Stomach (tissue), 9 donors: ENCODE results near the gene TFAP2A. TPM values are rescaled to one million over a fixed set of nuclear protein-coding genes. Genes with fewer than 3 reads are reported as not detected.

Experiments
- DNase-seq, 2 donors: peaks; one replicate each; pipeline versions ENCODE4 v3.0.0 to v3.0.0-alpha.2; 2013 to 2019
- H3K27ac ChIP-seq, 5 donors: fragments of 200-600 bp in 4 of 5; sonication (generic) in 4 of 5; one replicate each; pipeline ENCODE4 v1.5.1; 2013 to 2019; ENCODE audit warnings: mild to moderate bottlenecking in 1 of 5, moderate library complexity in 1 of 5
- H3K27me3 ChIP-seq, 3 donors: fragments of 200-600 bp; sonication (generic); one replicate each; pipeline ENCODE4 v1.5.1; 2017 to 2019; ENCODE audit warnings: mixed run types in 1 of 3
- H3K36me3 ChIP-seq, 4 donors: fragments of 200-600 bp; sonication (generic); 1 replicate in 3 of 4; 2 replicates in 1 of 4; pipeline ENCODE4 v1.5.1; 2016 to 2019
- H3K4me1 ChIP-seq, 4 donors: fragments of 200-600 bp; sonication (generic); one replicate each; pipeline ENCODE4 v1.5.1; 2016 to 2019
- H3K4me3 ChIP-seq, 4 donors: fragments of 200-600 bp; sonication (generic) in 3 of 4; one replicate each; pipeline ENCODE4 v1.5.1; 2016 to 2019; ENCODE audit warnings: mild to moderate bottlenecking in 1 of 4
- H3K9me3 ChIP-seq, 4 donors: fragments of 200-600 bp; sonication (generic); one replicate each; pipeline ENCODE4 v1.5.1; 2016 to 2019
- EP300 ChIP-seq: sonication (generic); formaldehyde crosslinking; IDR thresholded peaks from one replicate; pipeline ENCODE4 v1.6.1; 2017; ENCODE audit warnings: antibody characterized with exemption
- POLR2A ChIP-seq, 4 donors: fragments of 450-650 bp; IDR thresholded peaks; one replicate each; pipeline ENCODE4 v1.6.1; 2016; ENCODE audit warnings: antibody characterized with exemption in 4 of 4, control low read depth in 2 of 4, mild to moderate bottlenecking in 1 of 4, moderate library complexity in 1 of 4
- POLR2AphosphoS5 ChIP-seq, 3 donors: sonication (generic); formaldehyde crosslinking; IDR thresholded peaks; one replicate each; pipeline ENCODE4 v1.6.1; 2016; ENCODE audit warnings: antibody characterized with exemption in 3 of 3
- whole genome bisulfite sequencing, 5 donors: extraction: QIAGEN DNeasy Blood & Tissue Kit in 3 of 5; methylation state at CpG; one replicate each; pipeline versions ENCODE4 v1.1.5 to v1.1.7; 2013 to 2018; 5-methylcytosine and 5-hydroxymethylcytosine counted together
- intact Hi-C: fragments of 100-400 bp; cut with DNase I; formaldehyde crosslinking; loops from one replicate; pipeline ENCODE4 v1.15.1; 2023; ENCODE audit warnings: low total_unique reads
- polyA plus RNA-seq, 3 donors: library from polyadenylated mRNA; stranded (reverse); fragments of 200-250 nt; gene quantifications; one replicate each; pipeline ENCODE4 v1.2.3, GENCODE V29; 2013
- total RNA-seq, 5 donors: library from RNA; depleted of rRNA; stranded (reverse); fragments of >200 nt; gene quantifications; one replicate each; pipeline versions ENCODE4 v1.1.0 to v1.2.3, GENCODE V29; 2014 to 2016
- TF ChIP-seq, protein P1 (sequence below), 7 experiments: fragments of 450-650 bp in 4 of 7; fragments of 200-600 bp in 3 of 7; sonication (generic) in 3 of 7; IDR thresholded peaks; one replicate each; pipeline ENCODE4 v1.5.1; 2016 to 2019; ENCODE audit warnings: antibody characterized with exemption in 7 of 7, control low read depth in 2 of 7, mild to moderate bottlenecking in 1 of 7
- donor health status: healthy with polysubstance abuse.
- donor health status: Bipolar disorder and iron deficiency.
- donor health status: healthy.

The TFAP2A gene
- total and polyA plus RNA-seq, 8 donors = 0.18 to 10.1 (median 0.50) TPM; not detected in 5

GRCh38 chr6:10382322-10382721, 32.6 kb downstream of the TFAP2A start:
- Histone ChIP-seq H3K4me1 (peaks cover 16 to 38% (median 28%) of the 10 kb centered on the region in 4 donors), H3K36me3 (no peaks in the 10 kb centered on the region), H3K27me3 (peaks cover 31 to 88% (median 73%) of the 10 kb centered on the region in 3 donors), H3K9me3 (peaks cover 0 to 20% (median 4%) of the 10 kb centered on the region in 4 donors), H3K4me3 (peak overlapping the region in 1 of 4 donors; percentile 37), H3K27ac (no peak overlapping the region)
- 5 to 26% (median 12%) methylated on average over 15 of the region's 15 CpGs for WGBS, 5 donors
- intact Hi-C loops = no loop called here
- DNase-seq = no peak
- TF ChIP-seq POLR2AphosphoS5 (IDR thresholded peaks at IDR 0.05) (no peak), POLR2A (IDR thresholded peaks at IDR 0.05) (no peak), EP300 (no peak)
- TF ChIP-seq, protein P1, sequence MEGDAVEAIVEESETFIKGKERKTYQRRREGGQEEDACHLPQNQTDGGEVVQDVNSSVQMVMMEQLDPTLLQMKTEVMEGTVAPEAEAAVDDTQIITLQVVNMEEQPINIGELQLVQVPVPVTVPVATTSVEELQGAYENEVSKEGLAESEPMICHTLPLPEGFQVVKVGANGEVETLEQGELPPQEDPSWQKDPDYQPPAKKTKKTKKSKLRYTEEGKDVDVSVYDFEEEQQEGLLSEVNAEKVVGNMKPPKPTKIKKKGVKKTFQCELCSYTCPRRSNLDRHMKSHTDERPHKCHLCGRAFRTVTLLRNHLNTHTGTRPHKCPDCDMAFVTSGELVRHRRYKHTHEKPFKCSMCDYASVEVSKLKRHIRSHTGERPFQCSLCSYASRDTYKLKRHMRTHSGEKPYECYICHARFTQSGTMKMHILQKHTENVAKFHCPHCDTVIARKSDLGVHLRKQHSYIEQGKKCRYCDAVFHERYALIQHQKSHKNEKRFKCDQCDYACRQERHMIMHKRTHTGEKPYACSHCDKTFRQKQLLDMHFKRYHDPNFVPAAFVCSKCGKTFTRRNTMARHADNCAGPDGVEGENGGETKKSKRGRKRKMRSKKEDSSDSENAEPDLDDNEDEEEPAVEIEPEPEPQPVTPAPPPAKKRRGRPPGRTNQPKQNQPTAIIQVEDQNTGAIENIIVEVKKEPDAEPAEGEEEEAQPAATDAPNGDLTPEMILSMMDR (IDR thresholded peaks at IDR 0.05) = no peak

DNA sequence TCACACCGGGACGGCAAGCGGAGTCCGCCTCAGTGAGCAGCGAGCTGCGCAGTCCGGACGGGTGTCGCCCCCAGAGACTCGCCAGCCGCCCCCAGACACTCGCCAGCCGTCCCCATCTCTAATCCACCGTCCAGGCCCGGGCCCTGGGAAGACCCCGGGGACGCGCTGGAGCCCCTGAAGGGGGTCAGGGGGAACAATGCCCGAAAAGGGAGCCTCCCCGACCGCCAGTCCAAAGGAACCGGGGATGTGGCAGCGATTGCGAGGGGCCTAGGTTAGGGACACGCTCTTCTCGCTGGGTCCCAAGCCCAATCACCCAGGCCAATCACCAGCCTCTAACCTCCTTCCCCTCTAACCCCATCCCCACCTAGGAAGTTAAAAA, 33.1 kb downstream of the TFAP2A start:
- WGBS, 5 donors = 11 to 14% (median 14%) methylated on average over 13 to 26 of the region's 26 CpGs
- TF ChIP-seq POLR2A (IDR thresholded peaks at IDR 0.05) (no peak), POLR2AphosphoS5 (IDR thresholded peaks at IDR 0.05) (no peak), EP300 (no peak)
- TF ChIP-seq, protein P1 (IDR thresholded peaks at IDR 0.05) = no peak
- H3K4me3 ChIP-seq = peak overlapping the region in 1 of 4 donors; percentile 17
- no peak for DNase-seq
- intact Hi-C loops = no loop called here
- peaks cover 0 to 20% (median 4%) of the 10 kb centered on the region in 4 donors for H3K9me3 ChIP-seq
- H3K4me1 ChIP-seq = peaks cover 16 to 38% (median 28%) of the 10 kb centered on the region in 4 donors
- no peaks in the 10 kb centered on the region for H3K36me3 ChIP-seq
- no peak overlapping the region for H3K27ac ChIP-seq
- peaks cover 31 to 86% (median 68%) of the 10 kb centered on the region in 3 donors for H3K27me3 ChIP-seq

- peak in 1 of 2 donors; percentile 44 for DNase-seq
- Histone ChIP-seq H3K36me3 (no peaks in the 10 kb centered on the region), H3K4me3 (peak overlapping the region in 1 of 4 donors; percentile 17), H3K4me1 (peaks cover 16 to 38% (median 28%) of the 10 kb centered on the region in 4 donors), H3K9me3 (peaks cover 0 to 20% (median 4%) of the 10 kb centered on the region in 4 donors), H3K27ac (no peak overlapping the region), H3K27me3 (peaks cover 31 to 81% (median 63%) of the 10 kb centered on the region in 3 donors)
- intact Hi-C loops = no loop called here
- WGBS, 5 donors = 7 to 18% (median 8%) methylated on average over 31 to 34 of the region's 34 CpGs
- TF ChIP-seq POLR2A (IDR thresholded peaks at IDR 0.05) = no peak
- no peak for TF ChIP-seq POLR2AphosphoS5 (IDR thresholded peaks at IDR 0.05)
- no peak for TF ChIP-seq EP300
- TF ChIP-seq, protein P1 (IDR thresholded peaks at IDR 0.05) = no peak
Observed at GRCh38 chr6:10381133-10381829, 33.6 kb downstream of the TFAP2A start.

- Histone ChIP-seq H3K4me1 (peaks cover 0 to 7% (median 0%) of the 10 kb centered on the region in 4 donors), H3K4me3 (no peak overlapping the region), H3K27me3 (peaks cover 0 to 23% (median 5%) of the 10 kb centered on the region in 3 donors), H3K9me3 (no peaks in the 10 kb centered on the region), H3K36me3 (no peaks in the 10 kb centered on the region), H3K27ac (no peak overlapping the region)
- WGBS, 5 donors = 86 to 88% (median 87%) methylated on average over 3 to 4 of the region's 4 CpGs
- TF ChIP-seq POLR2AphosphoS5 (IDR thresholded peaks at IDR 0.05) = no peak
- TF ChIP-seq EP300 = no peak
- no peak for TF ChIP-seq POLR2A (IDR thresholded peaks at IDR 0.05)
- TF ChIP-seq, protein P1 (IDR thresholded peaks at IDR 0.05) = no peak
- intact Hi-C loops = no loop called here
- no peak for DNase-seq
Observed at GRCh38 chr6:10375391-10375969, 39.4 kb downstream of the TFAP2A start.
